Endothelial cell of umbilical vein (primary cell): ENCODE results near the gene SPEF1. TPM values are rescaled to one million over a fixed set of nuclear protein-coding genes. Genes with fewer than 3 reads are reported as not detected.

Experiments
- BruUV-seq: library from RNA; stranded (reverse); fragments of 400-500 nt; replicated peaks from 2 replicates; lab custom pipeline; 2021; lab: Mats Ljungman, UMichigan
- CTCF ChIA-PET: fragments of 300-600, 350-600 bp; sonication (Branson Sonifier 250); formaldehyde crosslinking; loops from one replicate; lab custom pipeline; 2021; ENCODE audit warnings: antibody characterized with exemption, inconsistent platforms; lab: Charles Lee
- POLR2A ChIA-PET: fragments of 300-600, 350-600 bp; sonication (Branson Sonifier 250); formaldehyde crosslinking; loops from one replicate; lab custom pipeline; 2021; ENCODE audit warnings: antibody characterized with exemption, inconsistent platforms; lab: Charles Lee
- DNase-seq: peaks from one replicate; pipeline ENCODE4 v3.0.0-alpha.2; 2011; ENCODE audit warnings: low read depth, low spot score
- FAIRE-seq: peaks from 2 replicates; lab custom pipeline; 2011; peaks lifted over from hg19 to GRCh38; lab: Jason Lieb, UNC
- H2AFZ ChIP-seq: 2 replicates; pipeline ENCODE4 v1.6.0; 2012; ENCODE audit warnings: low read depth, low read length, control low read depth, inconsistent platforms
- H3K27ac ChIP-seq: 2 replicates; pipeline ENCODE4 v1.5.1; 2011; ENCODE audit warnings: low read depth, mild to moderate bottlenecking, control low read depth, low read length, moderate library complexity; ENCODE audit not compliant: insufficient read depth
- H3K27me3 ChIP-seq, 2 experiments: 2 replicates each; pipeline versions ENCODE4 v1.6.0 to v1.6.1; 2011; ENCODE audit warnings: low read length in 2 of 2, mixed read lengths in 1 of 2; ENCODE audit not compliant: control insufficient read depth in 2 of 2, insufficient read depth in 2 of 2
- H3K36me3 ChIP-seq, 2 experiments: 2 replicates in 1 of 2; 3 replicates in 1 of 2; pipeline ENCODE4 v1.5.1; 2011; ENCODE audit warnings: low read length in 2 of 2, mild to moderate bottlenecking in 1 of 2, moderate library complexity in 1 of 2; ENCODE audit not compliant: control insufficient read depth in 2 of 2, insufficient read depth in 2 of 2; ENCODE audit errors: extremely low read depth in 1 of 2
- H3K4me1 ChIP-seq: 3 replicates; pipeline ENCODE4 v1.5.1; 2011; ENCODE audit warnings: mild to moderate bottlenecking, low read length; ENCODE audit not compliant: control insufficient read depth, insufficient read depth; ENCODE audit errors: extremely low read depth
- H3K4me2 ChIP-seq: 2 replicates; pipeline ENCODE4 v1.6.1; 2011; ENCODE audit warnings: low read length, control low read depth, mixed read lengths; ENCODE audit not compliant: insufficient read depth
- H3K4me3 ChIP-seq, 3 experiments: fragments of 200-600 bp in 1 of 3; sonication (generic), shearing (Covaris generic) in 1 of 3; replicated peaks in 1 of 3; 2 replicates each; pipeline ENCODE4 v1.5.1; 2011 to 2016; ENCODE audit warnings: control low read depth in 3 of 3, low read length in 3 of 3, mild to moderate bottlenecking in 2 of 3, inconsistent platforms in 1 of 3, low read depth in 1 of 3, moderate library complexity in 1 of 3; ENCODE audit not compliant: insufficient read depth in 1 of 3
- H3K79me2 ChIP-seq: 2 replicates; pipeline ENCODE4 v1.6.0; 2012; ENCODE audit warnings: low read length, inconsistent platforms; ENCODE audit not compliant: control insufficient read depth, insufficient read depth
- H3K9ac ChIP-seq: replicated peaks from 2 replicates; pipeline ENCODE3; 2011; ENCODE audit warnings: low read length, control low read depth; ENCODE audit not compliant: insufficient read depth; ENCODE audit errors: extremely low read depth
- H3K9me1 ChIP-seq: replicated peaks from 3 replicates; pipeline ENCODE4 v1.6.0; 2011; ENCODE audit warnings: mild to moderate bottlenecking, low read length; ENCODE audit not compliant: control insufficient read depth, insufficient read depth; ENCODE audit errors: extremely low read depth
- H3K9me3 ChIP-seq: replicated peaks from 2 replicates; pipeline ENCODE4 v1.5.1; 2012; ENCODE audit warnings: low read length, inconsistent platforms; ENCODE audit not compliant: control insufficient read depth, insufficient read depth
- H4K20me1 ChIP-seq: replicated peaks from 2 replicates; pipeline ENCODE3; 2011; ENCODE audit warnings: mild to moderate bottlenecking, low read length; ENCODE audit not compliant: control insufficient read depth, insufficient read depth; ENCODE audit errors: extremely low read depth
- CTCF ChIP-seq, 2 donors: IDR thresholded peaks; 1 replicate in 1 of 2; 2 replicates in 1 of 2; pipeline ENCODE4 v1.5.1; 2011; ENCODE audit warnings: low read length in 2 of 2, mild to moderate bottlenecking in 2 of 2, moderate library complexity in 2 of 2, control low read depth in 1 of 2, inconsistent platforms in 1 of 2, low read depth in 1 of 2; ENCODE audit not compliant: insufficient read depth in 1 of 2; ENCODE audit errors: extremely low read depth in 1 of 2
- EZH2 ChIP-seq: IDR thresholded peaks from 2 replicates; pipeline ENCODE4 v1.6.1; 2012; ENCODE audit warnings: borderline replicate concordance, low read depth, mild to moderate bottlenecking, moderate library complexity, low read length, inconsistent platforms; ENCODE audit not compliant: severe bottlenecking
- FOS ChIP-seq: IDR thresholded peaks from 2 replicates; pipeline ENCODE4 v1.6.1; 2011; ENCODE audit warnings: mild to moderate bottlenecking, low read length, moderate library complexity, borderline replicate concordance; ENCODE audit not compliant: insufficient read depth
- GATA2 ChIP-seq: IDR thresholded peaks from 2 replicates; pipeline ENCODE4 v1.7.0; 2011; ENCODE audit warnings: low read depth, mild to moderate bottlenecking, moderate library complexity, mixed read lengths, low read length; ENCODE audit not compliant: insufficient read length, insufficient read depth
- JUN ChIP-seq: IDR thresholded peaks from 2 replicates; pipeline ENCODE4 v1.6.1; 2011; ENCODE audit warnings: borderline replicate concordance, low read depth; ENCODE audit not compliant: insufficient read length, insufficient read depth
- MAX ChIP-seq: IDR thresholded peaks from 2 replicates; pipeline ENCODE4 v1.6.1; 2011; ENCODE audit not compliant: insufficient read depth, insufficient read length
- MYC ChIP-seq: IDR thresholded peaks from one replicate; pipeline ENCODE4 v1.6.1; 2011; ENCODE audit warnings: mild to moderate bottlenecking, low read depth, low read length
- POLR2A ChIP-seq: IDR thresholded peaks from 2 replicates; pipeline ENCODE4 v1.6.1; 2012; ENCODE audit warnings: low read depth, mild to moderate bottlenecking, control low read depth, low read length
- POLR2AphosphoS5 ChIP-seq: IDR thresholded peaks from 2 replicates; pipeline ENCODE4 v1.6.1; 2012; ENCODE audit warnings: low read depth, mild to moderate bottlenecking, control low read depth, low read length, moderate library complexity; ENCODE audit not compliant: insufficient read depth
- dilution Hi-C: fragments of 300-500 bp; cut with MboI; formaldehyde crosslinking; loops from one replicate; pipeline ENCODE4 v1.15.0; 2019; ENCODE audit warnings: low sequenced_read_pairs; ENCODE audit not compliant: extremely low pct_ligation_motif_present
- intact Hi-C: fragments of 100-400 bp; cut with micrococcal nuclease; formaldehyde crosslinking; loops from one replicate; pipeline ENCODE4 v1.10.0; 2022
- polyA plus RNA-seq, 4 experiments: library from polyadenylated mRNA; depleted of rRNA in 3 of 4; stranded (reverse) in 3 of 4; unstranded in 1 of 4; fragments of >200 nt; gene quantifications; 2 replicates each; pipeline versions ENCODE4 v1.2.1 to v1.2.3, GENCODE V29; 2011 to 2012; ENCODE audit warnings: missing spikeins in 1 of 4
- total RNA-seq: library from RNA; stranded (reverse); gene quantifications from 2 replicates; pipeline ENCODE4 v1.2.3, GENCODE V29; 2021

Gene SPEF1
- total and polyA plus RNA-seq, 2 donors (not counting 3 experiments of a cell fraction or from before 2014, with no cell fraction given): 0.07 to 0.44 TPM

- Histone ChIP-seq H3K36me3 (peaks cover 0 to 23% of the 10 kb centered on the region in 2 experiments), H2AFZ (no peak overlapping the region), H3K4me2 (no peak overlapping the region), H3K4me3 (no peak overlapping the region), H4K20me1 (no peaks in the 10 kb centered on the region), H3K9me3 (no peaks in the 10 kb centered on the region), H3K9ac (no peak overlapping the region), H3K27ac (no peak overlapping the region), H3K4me1 (peaks cover 20% of the 10 kb centered on the region), H3K9me1 (no peaks in the 10 kb centered on the region), H3K27me3 (no peaks in the 10 kb centered on the region), H3K79me2 (peaks cover 25% of the 10 kb centered on the region)
- POLR2A ChIA-PET: no interaction called here
- intact Hi-C loops (no loop called here), dilution Hi-C loops (no loop called here)
- TF ChIP-seq FOS (no peak), MYC (no peak), CTCF (IDR thresholded peaks at IDR 0.05; ENCODE audit: extremely low read depth in 1 of 2, insufficient read depth in 1 of 2, low read depth in 1 of 2, low read length in 2 of 2) (no peak), EZH2 (no peak), JUN (no peak), GATA2 (no peak), POLR2AphosphoS5 (no peak), MAX (no peak), POLR2A (no peak)
- CTCF ChIA-PET: interaction anchor here (1.6 kb wide), 1 partner anchor 19 kb away, joined by 6 read pairs; no protein-coding TSS in a partner anchor
- DNase-seq: no peak
- BruUV-seq: no TSS peak
- FAIRE-seq: no peak
These were observed 17.6 kb upstream of the SPEF1 start for GRCh38 chr20:3798908-3799248.
